Esophagus muscularis mucosa (tissue), 4 donors: ENCODE measurements around the gene LY6G6D.

Experiments
- CTCF ChIP-seq, 3 experiments: fragments of 200-600 bp in 2 of 3; fragments of 450-650 bp in 1 of 3; sonication (generic) in 2 of 3; IDR thresholded peaks; one replicate each; pipeline ENCODE4 v1.5.1; 2017 to 2019; ENCODE audit warnings: antibody characterized with exemption in 3 of 3, mild to moderate bottlenecking in 2 of 3, moderate library complexity in 1 of 3
- EP300 ChIP-seq: sonication (generic); formaldehyde crosslinking; IDR thresholded peaks from one replicate; pipeline ENCODE4 v1.6.1; 2017; ENCODE audit warnings: antibody characterized with exemption
- POLR2A ChIP-seq: fragments of 450-650 bp; IDR thresholded peaks from one replicate; pipeline ENCODE4 v1.6.1; 2017; ENCODE audit warnings: antibody characterized with exemption, moderate library complexity, mild to moderate bottlenecking, low read depth
- POLR2AphosphoS5 ChIP-seq, 2 donors: sonication (generic); formaldehyde crosslinking; IDR thresholded peaks; one replicate each; pipeline ENCODE4 v1.6.1; 2017; ENCODE audit warnings: antibody characterized with exemption in 2 of 2

GRCh38 chr6:31752739-31753319 is 37.7 kb downstream of the LY6G6D start:
- TF ChIP-seq CTCF (IDR thresholded peaks at IDR 0.05) (no peak), POLR2AphosphoS5 (IDR thresholded peaks at IDR 0.05) (no peak), POLR2A (no peak), EP300 (no peak)
